OCI-LY3 (cell line): ENCODE measurements around the gene CUBN.

Experiments
- CTCF ChIP-seq: fragments of 200-600, 300-600 bp; sonication (generic); IDR thresholded peaks from 2 replicates; pipeline ENCODE4 v1.5.1; 2014; ENCODE audit warnings: antibody characterized with exemption, low read length, low read depth
- EZH2phosphoT487 ChIP-seq: fragments of 200-600 bp; shearing (Covaris generic); IDR thresholded peaks from 2 replicates; pipeline ENCODE4 v1.6.1; 2018; ENCODE audit warnings: antibody characterized with exemption, mixed run types, low read depth

- peak; percentile 45 for TF ChIP-seq CTCF
- TF ChIP-seq EZH2phosphoT487, result no peak
These were observed 238.0 kb downstream of the CUBN start for GRCh38 chr10:16891375-16892313.
